GM12878 (cell line): Measurements from ENCODE around the gene LAMA5. TPM values are rescaled to one million over a fixed set of nuclear protein-coding genes. Genes with fewer than 3 reads are reported as not detected.
A peak's percentile ranks its signal among the peaks of the same experiment; 100 is the strongest.

Experiments
- ATAC-seq: fragments of 200-7000 bp; cut with Tn5 transposase; 3 replicates; pipeline ENCODE4 v1.9.1; 2020; ENCODE audit warnings: mild to moderate bottlenecking, moderate library complexity
- BruUV-seq: library from RNA; stranded (reverse); fragments of 400-500 nt; replicated peaks from 2 replicates; lab custom pipeline; 2021; lab: Mats Ljungman, UMichigan
- CTCF ChIA-PET: fragments of 300-600 bp; sonication (Branson Sonifier 250); formaldehyde crosslinking; extraction: SDS; loops from one replicate; lab custom pipeline; 2021; ENCODE audit warnings: inconsistent platforms; lab: Yijun Ruan, JAX
- POLR2A ChIA-PET: fragments of 350-600 bp; formaldehyde crosslinking; extraction: SDS; loops from one replicate; lab custom pipeline; 2021; ENCODE audit warnings: inconsistent platforms; lab: Charles Lee
- RAD21 ChIA-PET: fragments of 300-600 bp; sonication (Branson Sonifier 250); formaldehyde crosslinking; loops from one replicate; lab custom pipeline; 2023; ENCODE audit warnings: antibody characterized with exemption; ENCODE audit not compliant: unreplicated experiment; lab: Charles Lee
- SMC1A ChIA-PET: fragments of 300-600 bp; sonication (Branson Sonifier 250); formaldehyde crosslinking; loops from one replicate; lab custom pipeline; 2023; ENCODE audit not compliant: unreplicated experiment, uncharacterized antibody; lab: Charles Lee
- DNase-seq: peaks from one replicate; pipeline ENCODE4 v3.0.0-alpha.2; 2011; ENCODE audit warnings: low read depth, low spot score
- FAIRE-seq: peaks from 3 replicates; lab custom pipeline; 2011; peaks lifted over from hg19 to GRCh38; lab: Jason Lieb, UNC
- H2AFZ ChIP-seq: 2 replicates; pipeline ENCODE4 v1.6.0; 2011; ENCODE audit warnings: low read depth, low read length, control low read depth; ENCODE audit not compliant: control insufficient read depth
- H3K27ac ChIP-seq: 2 replicates; pipeline ENCODE4 v1.5.1; 2011; ENCODE audit warnings: control low read depth; ENCODE audit not compliant: control insufficient read depth, insufficient read depth
- H3K27me3 ChIP-seq, 2 experiments: replicated peaks in 1 of 2; 2 replicates each; pipeline versions ENCODE4 v1.6.0 to v1.6.1; 2011; ENCODE audit warnings: low read length in 1 of 2; ENCODE audit not compliant: control insufficient read depth in 2 of 2, insufficient read depth in 2 of 2
- H3K36me3 ChIP-seq, 2 experiments: 2 replicates each; pipeline ENCODE4 v1.5.1; 2011; ENCODE audit warnings: low read length in 1 of 2; ENCODE audit not compliant: control insufficient read depth in 2 of 2, insufficient read depth in 2 of 2
- H3K4me1 ChIP-seq: 2 replicates; pipeline ENCODE4 v1.6.1; 2011; ENCODE audit warnings: mild to moderate bottlenecking, low read length, moderate library complexity, mixed read lengths; ENCODE audit not compliant: control insufficient read depth, insufficient read depth
- H3K4me2 ChIP-seq: 2 replicates; pipeline ENCODE4 v1.6.0; 2011; ENCODE audit warnings: control low read depth; ENCODE audit not compliant: control insufficient read depth, insufficient read depth
- H3K4me3 ChIP-seq: fragments of 200-600 bp; sonication (generic); 2 replicates; pipeline ENCODE4 v1.5.1; 2016
- H3K79me2 ChIP-seq: 2 replicates; pipeline ENCODE4 v1.6.0; 2011; ENCODE audit warnings: low read length; ENCODE audit not compliant: control insufficient read depth, insufficient read depth
- H3K9ac ChIP-seq: 2 replicates; pipeline ENCODE4 v1.8.0; 2011; ENCODE audit warnings: low read length, control low read depth, mixed read lengths; ENCODE audit not compliant: control insufficient read depth, insufficient read depth
- H3K9me3 ChIP-seq: replicated peaks from 3 replicates; pipeline ENCODE4 v1.5.1; 2011; ENCODE audit warnings: mild to moderate bottlenecking, low read length; ENCODE audit not compliant: control insufficient read depth, insufficient read depth
- H4K20me1 ChIP-seq: 2 replicates; pipeline ENCODE4 v1.6.0; 2011; ENCODE audit not compliant: control insufficient read depth, insufficient read depth
- ASH2L ChIP-seq: fragments of 300-600, 200-600 bp; sonication (generic); IDR thresholded peaks from 2 replicates; pipeline ENCODE4 v1.6.1; 2017; ENCODE audit warnings: low read depth, mild to moderate bottlenecking, borderline replicate concordance
- SUZ12 ChIP-seq: fragments of 200-600 bp; sonication (generic); IDR thresholded peaks from one replicate; pipeline ENCODE4 v1.6.1; 2018; ENCODE audit warnings: antibody characterized with exemption, mild to moderate bottlenecking; ENCODE audit not compliant: unreplicated experiment
- TCF3 ChIP-seq: IDR thresholded peaks from 2 replicates; pipeline ENCODE4 v1.6.1; 2012; ENCODE audit warnings: low read depth, mild to moderate bottlenecking, low read length, borderline replicate concordance; ENCODE audit not compliant: insufficient read depth
- ZSCAN29 ChIP-seq: fragments of 450-650 bp; IDR thresholded peaks from 2 replicates; pipeline ENCODE4 v1.6.1; 2017; ENCODE audit warnings: mild to moderate bottlenecking, moderate library complexity
- WGBS: methylation state at CpG from one replicate; pipeline ENCODE4 v1.1.6; 2016; ENCODE audit warnings: low lambda C conversion rate; ENCODE audit not compliant: insufficient replicate concordance, insufficient coverage; ENCODE audit errors: missing lambda C conversion rate; 5-methylcytosine and 5-hydroxymethylcytosine counted together
- in situ Hi-C: fragments of 300-500 bp; cut with MboI; formaldehyde crosslinking; loops from 9 replicates; pipeline ENCODE4 v1.14.3; 2018; ENCODE audit warnings: mixed read lengths
- intact Hi-C: fragments of 100-400 bp; cut with micrococcal nuclease; formaldehyde crosslinking; loops from one replicate; pipeline ENCODE4 v1.14.2; 2022; ENCODE audit not compliant: unreplicated experiment
- polyA plus RNA-seq, 11 experiments: library from polyadenylated mRNA; depleted of rRNA in 4 of 11; unstranded in 6 of 11; stranded (reverse) in 5 of 11; fragments of >200 nt; fragmentation: Nextera tagmentation in 4 of 11; fragmentation: Illumina TruSeq in 1 of 11; extraction: Ambion mirVana in 4 of 11; extraction: Trizol in 1 of 11; gene quantifications; 1 replicate in 1 of 11; 2 replicates in 10 of 11; pipeline versions ENCODE4 v1.2.1 to v1.2.3, GENCODE V29; 2011 to 2016; ENCODE audit warnings: inconsistent platforms in 2 of 11, missing spikeins in 2 of 11, low read depth in 1 of 11
- total RNA-seq, 4 experiments: library from RNA; depleted of rRNA in 3 of 4; stranded (reverse); fragments of >200 nt in 3 of 4; fragmentation: Illumina TruSeq in 1 of 4; extraction: Trizol in 1 of 4; gene quantifications; 2 replicates each; pipeline versions ENCODE4 v1.2.1 to v1.2.3, GENCODE V29; 2013 to 2021
- TF ChIP-seq, protein P1 (sequence below): fragments of 450-650 bp; IDR thresholded peaks from 2 replicates; pipeline ENCODE4 v1.6.1; 2017; ENCODE audit warnings: mild to moderate bottlenecking
- TF ChIP-seq, protein P2 (sequence below): IDR thresholded peaks from 2 replicates; pipeline ENCODE4 v1.6.1; 2012; ENCODE audit warnings: low read depth, low read length, improper control_type of control experiment

Gene LAMA5
- total and polyA plus RNA-seq, 10 of the 15 experiments (the other 5 are each of a cell fraction or from before 2014, with no cell fraction given) = 0.09 to 3.1 (median 1.6) TPM; not detected in 3

DNA sequence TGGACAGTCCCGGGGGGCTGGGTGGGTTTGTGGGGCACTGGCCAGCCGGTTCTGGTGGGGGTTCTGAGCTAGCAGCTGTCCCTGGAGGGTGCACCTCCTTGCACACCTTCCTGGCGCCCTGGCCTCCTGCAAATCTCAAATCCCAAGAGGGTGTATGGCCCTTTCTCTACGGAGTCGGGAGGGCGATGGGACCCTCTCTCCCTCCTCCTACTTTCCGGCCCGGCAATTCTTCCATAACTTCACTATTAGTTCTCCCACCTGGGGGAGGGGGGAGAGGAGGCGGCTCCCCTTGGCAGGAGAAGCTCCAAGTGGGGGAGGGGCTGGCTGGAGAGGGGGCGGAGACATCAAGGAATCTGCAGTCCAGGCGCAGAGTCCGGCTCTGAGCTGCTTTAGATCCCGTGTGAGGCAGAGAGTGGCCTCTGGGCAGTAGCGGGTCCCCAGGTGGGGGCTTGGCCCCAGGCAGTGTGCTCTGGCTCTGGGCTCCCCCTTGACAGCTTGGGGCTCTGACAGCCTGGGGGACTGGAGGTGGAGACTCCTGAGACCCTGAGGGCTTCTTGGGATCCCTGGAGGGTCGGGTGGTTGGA is 1.4 kb upstream of the LAMA5 start:
- SMC1A ChIA-PET = no interaction called here
- CTCF ChIA-PET = interaction anchor here (1.1 to 1.3 kb wide), 2 partner anchors 14 to 66 kb away, joined by 3 to 5 read pairs; no protein-coding TSS in a partner anchor
- Histone ChIP-seq H3K9me3 (no peaks in the 10 kb centered on the region), H4K20me1 (no peaks in the 10 kb centered on the region), H3K4me2 (no peak overlapping the region), H2AFZ (no peak overlapping the region), H3K4me3 (no peak overlapping the region), H3K27ac (no peak overlapping the region), H3K79me2 (no peaks in the 10 kb centered on the region), H3K36me3 (no peaks in the 10 kb centered on the region), H3K4me1 (peaks cover 5% of the 10 kb centered on the region), H3K27me3 (peaks cover 4 to 15% of the 10 kb centered on the region in 2 experiments), H3K9ac (no peak overlapping the region)
- no TSS peak for BruUV-seq
- TF ChIP-seq SUZ12 (peak; percentile 24), ASH2L (no peak), ZSCAN29 (no peak), TCF3 (no peak)
- TF ChIP-seq, protein P1, sequence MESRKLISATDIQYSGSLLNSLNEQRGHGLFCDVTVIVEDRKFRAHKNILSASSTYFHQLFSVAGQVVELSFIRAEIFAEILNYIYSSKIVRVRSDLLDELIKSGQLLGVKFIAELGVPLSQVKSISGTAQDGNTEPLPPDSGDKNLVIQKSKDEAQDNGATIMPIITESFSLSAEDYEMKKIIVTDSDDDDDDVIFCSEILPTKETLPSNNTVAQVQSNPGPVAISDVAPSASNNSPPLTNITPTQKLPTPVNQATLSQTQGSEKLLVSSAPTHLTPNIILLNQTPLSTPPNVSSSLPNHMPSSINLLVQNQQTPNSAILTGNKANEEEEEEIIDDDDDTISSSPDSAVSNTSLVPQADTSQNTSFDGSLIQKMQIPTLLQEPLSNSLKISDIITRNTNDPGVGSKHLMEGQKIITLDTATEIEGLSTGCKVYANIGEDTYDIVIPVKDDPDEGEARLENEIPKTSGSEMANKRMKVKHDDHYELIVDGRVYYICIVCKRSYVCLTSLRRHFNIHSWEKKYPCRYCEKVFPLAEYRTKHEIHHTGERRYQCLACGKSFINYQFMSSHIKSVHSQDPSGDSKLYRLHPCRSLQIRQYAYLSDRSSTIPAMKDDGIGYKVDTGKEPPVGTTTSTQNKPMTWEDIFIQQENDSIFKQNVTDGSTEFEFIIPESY = no peak
- TF ChIP-seq, protein P2, sequence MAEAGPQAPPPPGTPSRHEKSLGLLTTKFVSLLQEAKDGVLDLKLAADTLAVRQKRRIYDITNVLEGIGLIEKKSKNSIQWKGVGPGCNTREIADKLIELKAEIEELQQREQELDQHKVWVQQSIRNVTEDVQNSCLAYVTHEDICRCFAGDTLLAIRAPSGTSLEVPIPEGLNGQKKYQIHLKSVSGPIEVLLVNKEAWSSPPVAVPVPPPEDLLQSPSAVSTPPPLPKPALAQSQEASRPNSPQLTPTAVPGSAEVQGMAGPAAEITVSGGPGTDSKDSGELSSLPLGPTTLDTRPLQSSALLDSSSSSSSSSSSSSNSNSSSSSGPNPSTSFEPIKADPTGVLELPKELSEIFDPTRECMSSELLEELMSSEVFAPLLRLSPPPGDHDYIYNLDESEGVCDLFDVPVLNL = no peak
- RAD21 ChIA-PET = no interaction called here
- POLR2A ChIA-PET = no interaction called here
- ATAC-seq (no peak), DNase-seq (no peak), FAIRE-seq (no peak)
- intact Hi-C loops = no loop called here
- 0% methylated on average over 11 of the region's 15 CpGs for WGBS
- in situ Hi-C loops = no loop called here
